ENCODE data around the gene NCK1.

DNA sequence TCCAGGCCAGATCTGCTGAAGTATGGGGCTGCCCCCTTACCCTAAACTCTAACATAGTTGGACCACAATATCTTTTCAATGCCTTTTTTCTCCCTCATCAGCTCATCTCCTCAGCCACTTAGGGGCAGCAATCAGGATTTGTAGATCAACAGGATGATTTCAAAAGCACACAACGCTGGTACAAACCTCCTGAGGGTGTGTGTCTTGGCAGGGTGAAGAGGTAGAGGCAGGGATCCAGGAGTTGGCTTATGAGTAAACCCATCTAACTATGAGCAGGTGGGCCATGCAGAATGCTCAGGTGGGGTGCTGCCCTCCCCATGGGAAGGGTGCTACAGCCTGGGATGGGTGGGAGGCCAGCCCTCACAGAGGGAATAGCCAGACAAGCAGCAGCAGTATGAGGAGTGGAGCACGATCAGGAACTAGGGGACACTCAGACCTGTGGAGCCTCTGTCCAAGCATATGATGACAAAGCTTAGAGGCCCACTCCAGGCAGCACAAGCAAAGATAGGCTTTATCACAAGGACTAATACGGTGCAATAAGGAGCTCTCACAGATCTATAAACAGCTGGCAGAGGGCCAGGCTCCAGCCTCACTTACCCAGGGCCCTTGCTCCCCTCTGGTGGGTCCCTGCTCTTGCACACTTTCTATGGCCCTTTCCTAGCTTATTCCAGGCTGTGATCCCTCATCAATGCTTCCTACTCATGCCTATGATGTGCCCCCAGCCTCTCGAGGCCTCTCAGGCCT, 127.9 kb downstream of the NCK1 start:
- TF ChIP-seq, protein P1, sequence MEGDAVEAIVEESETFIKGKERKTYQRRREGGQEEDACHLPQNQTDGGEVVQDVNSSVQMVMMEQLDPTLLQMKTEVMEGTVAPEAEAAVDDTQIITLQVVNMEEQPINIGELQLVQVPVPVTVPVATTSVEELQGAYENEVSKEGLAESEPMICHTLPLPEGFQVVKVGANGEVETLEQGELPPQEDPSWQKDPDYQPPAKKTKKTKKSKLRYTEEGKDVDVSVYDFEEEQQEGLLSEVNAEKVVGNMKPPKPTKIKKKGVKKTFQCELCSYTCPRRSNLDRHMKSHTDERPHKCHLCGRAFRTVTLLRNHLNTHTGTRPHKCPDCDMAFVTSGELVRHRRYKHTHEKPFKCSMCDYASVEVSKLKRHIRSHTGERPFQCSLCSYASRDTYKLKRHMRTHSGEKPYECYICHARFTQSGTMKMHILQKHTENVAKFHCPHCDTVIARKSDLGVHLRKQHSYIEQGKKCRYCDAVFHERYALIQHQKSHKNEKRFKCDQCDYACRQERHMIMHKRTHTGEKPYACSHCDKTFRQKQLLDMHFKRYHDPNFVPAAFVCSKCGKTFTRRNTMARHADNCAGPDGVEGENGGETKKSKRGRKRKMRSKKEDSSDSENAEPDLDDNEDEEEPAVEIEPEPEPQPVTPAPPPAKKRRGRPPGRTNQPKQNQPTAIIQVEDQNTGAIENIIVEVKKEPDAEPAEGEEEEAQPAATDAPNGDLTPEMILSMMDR (conservative IDR thresholded peaks at IDR 0.05; ENCODE audit: low read depth in 2 of 2): no peak
- no peak for TF ChIP-seq STAT1 (IDR thresholded peaks at IDR 0.05; ENCODE audit: unreplicated experiment)
- TF ChIP-seq JUNB (IDR thresholded peaks at IDR 0.05; ENCODE audit: unreplicated experiment): no peak
- no peak for TF ChIP-seq EZH2 (IDR thresholded peaks at IDR 0.05; ENCODE audit: low read depth, unreplicated experiment)
- TF ChIP-seq POLR2AphosphoS5 (IDR thresholded peaks at IDR 0.05; ENCODE audit: low read depth): no peak
- no peak for TF ChIP-seq EZH2phosphoT487 (IDR thresholded peaks at IDR 0.05; ENCODE audit: unreplicated experiment)
- TF ChIP-seq CREB1 (CRISPR knock-in tag; IDR thresholded peaks at IDR 0.05; ENCODE audit: low read depth): no peak
- TF ChIP-seq, protein P2, sequence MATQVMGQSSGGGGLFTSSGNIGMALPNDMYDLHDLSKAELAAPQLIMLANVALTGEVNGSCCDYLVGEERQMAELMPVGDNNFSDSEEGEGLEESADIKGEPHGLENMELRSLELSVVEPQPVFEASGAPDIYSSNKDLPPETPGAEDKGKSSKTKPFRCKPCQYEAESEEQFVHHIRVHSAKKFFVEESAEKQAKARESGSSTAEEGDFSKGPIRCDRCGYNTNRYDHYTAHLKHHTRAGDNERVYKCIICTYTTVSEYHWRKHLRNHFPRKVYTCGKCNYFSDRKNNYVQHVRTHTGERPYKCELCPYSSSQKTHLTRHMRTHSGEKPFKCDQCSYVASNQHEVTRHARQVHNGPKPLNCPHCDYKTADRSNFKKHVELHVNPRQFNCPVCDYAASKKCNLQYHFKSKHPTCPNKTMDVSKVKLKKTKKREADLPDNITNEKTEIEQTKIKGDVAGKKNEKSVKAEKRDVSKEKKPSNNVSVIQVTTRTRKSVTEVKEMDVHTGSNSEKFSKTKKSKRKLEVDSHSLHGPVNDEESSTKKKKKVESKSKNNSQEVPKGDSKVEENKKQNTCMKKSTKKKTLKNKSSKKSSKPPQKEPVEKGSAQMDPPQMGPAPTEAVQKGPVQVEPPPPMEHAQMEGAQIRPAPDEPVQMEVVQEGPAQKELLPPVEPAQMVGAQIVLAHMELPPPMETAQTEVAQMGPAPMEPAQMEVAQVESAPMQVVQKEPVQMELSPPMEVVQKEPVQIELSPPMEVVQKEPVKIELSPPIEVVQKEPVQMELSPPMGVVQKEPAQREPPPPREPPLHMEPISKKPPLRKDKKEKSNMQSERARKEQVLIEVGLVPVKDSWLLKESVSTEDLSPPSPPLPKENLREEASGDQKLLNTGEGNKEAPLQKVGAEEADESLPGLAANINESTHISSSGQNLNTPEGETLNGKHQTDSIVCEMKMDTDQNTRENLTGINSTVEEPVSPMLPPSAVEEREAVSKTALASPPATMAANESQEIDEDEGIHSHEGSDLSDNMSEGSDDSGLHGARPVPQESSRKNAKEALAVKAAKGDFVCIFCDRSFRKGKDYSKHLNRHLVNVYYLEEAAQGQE (IDR thresholded peaks at IDR 0.05; ENCODE audit: unreplicated experiment): no peak
- TF ChIP-seq, protein P3, sequence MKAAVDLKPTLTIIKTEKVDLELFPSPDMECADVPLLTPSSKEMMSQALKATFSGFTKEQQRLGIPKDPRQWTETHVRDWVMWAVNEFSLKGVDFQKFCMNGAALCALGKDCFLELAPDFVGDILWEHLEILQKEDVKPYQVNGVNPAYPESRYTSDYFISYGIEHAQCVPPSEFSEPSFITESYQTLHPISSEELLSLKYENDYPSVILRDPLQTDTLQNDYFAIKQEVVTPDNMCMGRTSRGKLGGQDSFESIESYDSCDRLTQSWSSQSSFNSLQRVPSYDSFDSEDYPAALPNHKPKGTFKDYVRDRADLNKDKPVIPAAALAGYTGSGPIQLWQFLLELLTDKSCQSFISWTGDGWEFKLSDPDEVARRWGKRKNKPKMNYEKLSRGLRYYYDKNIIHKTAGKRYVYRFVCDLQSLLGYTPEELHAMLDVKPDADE (IDR thresholded peaks at IDR 0.05): no peak
- no peak for TF ChIP-seq ZNF114 (CRISPR knock-in tag; IDR thresholded peaks at IDR 0.05)
- TF ChIP-seq NANOG (IDR thresholded peaks at IDR 0.05; ENCODE audit: borderline replicate concordance): no peak
- TF ChIP-seq ZNF331 (CRISPR knock-in tag; IDR thresholded peaks at IDR 0.05; ENCODE audit: low read depth): no peak
- TF ChIP-seq, protein P4, sequence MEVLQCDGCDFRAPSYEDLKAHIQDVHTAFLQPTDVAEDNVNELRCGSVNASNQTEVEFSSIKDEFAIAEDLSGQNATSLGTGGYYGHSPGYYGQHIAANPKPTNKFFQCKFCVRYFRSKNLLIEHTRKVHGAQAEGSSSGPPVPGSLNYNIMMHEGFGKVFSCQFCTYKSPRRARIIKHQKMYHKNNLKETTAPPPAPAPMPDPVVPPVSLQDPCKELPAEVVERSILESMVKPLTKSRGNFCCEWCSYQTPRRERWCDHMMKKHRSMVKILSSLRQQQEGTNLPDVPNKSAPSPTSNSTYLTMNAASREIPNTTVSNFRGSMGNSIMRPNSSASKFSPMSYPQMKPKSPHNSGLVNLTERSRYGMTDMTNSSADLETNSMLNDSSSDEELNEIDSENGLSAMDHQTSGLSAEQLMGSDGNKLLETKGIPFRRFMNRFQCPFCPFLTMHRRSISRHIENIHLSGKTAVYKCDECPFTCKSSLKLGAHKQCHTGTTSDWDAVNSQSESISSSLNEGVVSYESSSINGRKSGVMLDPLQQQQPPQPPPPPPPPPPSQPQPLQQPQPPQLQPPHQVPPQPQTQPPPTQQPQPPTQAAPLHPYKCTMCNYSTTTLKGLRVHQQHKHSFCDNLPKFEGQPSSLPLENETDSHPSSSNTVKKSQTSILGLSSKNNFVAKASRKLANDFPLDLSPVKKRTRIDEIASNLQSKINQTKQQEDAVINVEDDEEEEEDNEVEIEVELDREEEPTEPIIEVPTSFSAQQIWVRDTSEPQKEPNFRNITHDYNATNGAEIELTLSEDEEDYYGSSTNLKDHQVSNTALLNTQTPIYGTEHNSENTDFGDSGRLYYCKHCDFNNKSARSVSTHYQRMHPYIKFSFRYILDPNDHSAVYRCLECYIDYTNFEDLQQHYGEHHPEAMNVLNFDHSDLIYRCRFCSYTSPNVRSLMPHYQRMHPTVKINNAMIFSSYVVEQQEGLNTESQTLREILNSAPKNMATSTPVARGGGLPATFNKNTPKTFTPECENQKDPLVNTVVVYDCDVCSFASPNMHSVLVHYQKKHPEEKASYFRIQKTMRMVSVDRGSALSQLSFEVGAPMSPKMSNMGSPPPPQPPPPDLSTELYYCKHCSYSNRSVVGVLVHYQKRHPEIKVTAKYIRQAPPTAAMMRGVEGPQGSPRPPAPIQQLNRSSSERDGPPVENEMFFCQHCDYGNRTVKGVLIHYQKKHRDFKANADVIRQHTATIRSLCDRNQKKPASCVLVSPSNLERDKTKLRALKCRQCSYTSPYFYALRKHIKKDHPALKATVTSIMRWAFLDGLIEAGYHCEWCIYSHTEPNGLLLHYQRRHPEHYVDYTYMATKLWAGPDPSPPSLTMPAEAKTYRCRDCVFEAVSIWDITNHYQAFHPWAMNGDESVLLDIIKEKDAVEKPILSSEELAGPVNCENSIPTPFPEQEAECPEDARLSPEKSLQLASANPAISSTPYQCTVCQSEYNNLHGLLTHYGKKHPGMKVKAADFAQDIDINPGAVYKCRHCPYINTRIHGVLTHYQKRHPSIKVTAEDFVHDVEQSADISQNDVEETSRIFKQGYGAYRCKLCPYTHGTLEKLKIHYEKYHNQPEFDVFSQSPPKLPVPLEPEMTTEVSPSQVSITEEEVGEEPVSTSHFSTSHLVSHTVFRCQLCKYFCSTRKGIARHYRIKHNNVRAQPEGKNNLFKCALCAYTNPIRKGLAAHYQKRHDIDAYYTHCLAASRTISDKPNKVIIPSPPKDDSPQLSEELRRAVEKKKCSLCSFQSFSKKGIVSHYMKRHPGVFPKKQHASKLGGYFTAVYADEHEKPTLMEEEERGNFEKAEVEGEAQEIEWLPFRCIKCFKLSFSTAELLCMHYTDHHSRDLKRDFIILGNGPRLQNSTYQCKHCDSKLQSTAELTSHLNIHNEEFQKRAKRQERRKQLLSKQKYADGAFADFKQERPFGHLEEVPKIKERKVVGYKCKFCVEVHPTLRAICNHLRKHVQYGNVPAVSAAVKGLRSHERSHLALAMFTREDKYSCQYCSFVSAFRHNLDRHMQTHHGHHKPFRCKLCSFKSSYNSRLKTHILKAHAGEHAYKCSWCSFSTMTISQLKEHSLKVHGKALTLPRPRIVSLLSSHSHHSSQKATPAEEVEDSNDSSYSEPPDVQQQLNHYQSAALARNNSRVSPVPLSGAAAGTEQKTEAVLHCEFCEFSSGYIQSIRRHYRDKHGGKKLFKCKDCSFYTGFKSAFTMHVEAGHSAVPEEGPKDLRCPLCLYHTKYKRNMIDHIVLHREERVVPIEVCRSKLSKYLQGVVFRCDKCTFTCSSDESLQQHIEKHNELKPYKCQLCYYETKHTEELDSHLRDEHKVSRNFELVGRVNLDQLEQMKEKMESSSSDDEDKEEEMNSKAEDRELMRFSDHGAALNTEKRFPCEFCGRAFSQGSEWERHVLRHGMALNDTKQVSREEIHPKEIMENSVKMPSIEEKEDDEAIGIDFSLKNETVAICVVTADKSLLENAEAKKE (CRISPR knock-in tag; IDR thresholded peaks at IDR 0.05): no peak
